G401.6 (cell line): ENCODE measurements around the gene DEFB131B.
"Not testable (repeated sequence)": the region's sequence is repeated elsewhere in the genome, so short reads cannot be mapped to it uniquely, and the experiment has no call there.

Experiments
- FAIRE-seq: peaks from 2 replicates; lab custom pipeline; 2012; peaks lifted over from hg19 to GRCh38; lab: Jason Lieb, UNC

Gene DEFB131B

GRCh38 chr11:71878059-71878458, at the start of gene DEFB131B:
DEFB131B (plus strand) TSS chr11:71878453; CDS start chr11:71878453, 0 bp downstream.
- FAIRE-seq, result not testable (repeated sequence)

- FAIRE-seq, result not testable (repeated sequence)
These were observed 49.0 kb upstream of the DEFB131B start for GRCh38 chr11:71829247-71829646.

GRCh38 chr11:71829686-71830085, 48.6 kb upstream of the DEFB131B start:
- not testable (repeated sequence) for FAIRE-seq

GRCh38 chr11:71832811-71833210, 45.4 kb upstream of the DEFB131B start, which contains the start of gene DEFB108B:
DEFB108B (plus strand) TSS chr11:71833200; CDS start chr11:71833200, 0 bp downstream.
- FAIRE-seq, result not testable (repeated sequence)

- FAIRE-seq, result not testable (repeated sequence)
These were observed 35.5 kb upstream of the DEFB131B start for GRCh38 chr11:71842720-71843119.

- not testable (repeated sequence) for FAIRE-seq
These were observed 34.9 kb upstream of the DEFB131B start for GRCh38 chr11:71843355-71843754.

GRCh38 chr11:71843858-71844257, 34.4 kb upstream of the DEFB131B start:
- no peak for FAIRE-seq

GRCh38 chr11:71853895-71854294, 24.4 kb upstream of the DEFB131B start:
- not testable (repeated sequence) for FAIRE-seq

GRCh38 chr11:71855880-71856279, 22.4 kb upstream of the DEFB131B start:
- FAIRE-seq, result not testable (repeated sequence)

GRCh38 chr11:71860835-71861234, 17.4 kb upstream of the DEFB131B start:
- not testable (repeated sequence) for FAIRE-seq

- not testable (repeated sequence) for FAIRE-seq
These were observed 14.2 kb upstream of the DEFB131B start for GRCh38 chr11:71863978-71864627.

- FAIRE-seq, result not testable (repeated sequence)
These were observed 11.0 kb upstream of the DEFB131B start for GRCh38 chr11:71867209-71867608.

GRCh38 chr11:71869931-71870330, 8.3 kb upstream of the DEFB131B start:
- FAIRE-seq, result not testable (repeated sequence)

- not testable (repeated sequence) for FAIRE-seq
These were observed 7.6 kb upstream of the DEFB131B start for GRCh38 chr11:71870661-71871060.

GRCh38 chr11:71876262-71876661, 2.0 kb upstream of the DEFB131B start:
- FAIRE-seq, result not testable (repeated sequence)

- FAIRE-seq, result not testable (repeated sequence)
These were observed 7.6 kb downstream of the DEFB131B start for GRCh38 chr11:71885806-71886205.

GRCh38 chr11:71888335-71889010, 10.2 kb downstream of the DEFB131B start:
- not testable (repeated sequence) for FAIRE-seq

GRCh38 chr11:71889181-71889872, 11.1 kb downstream of the DEFB131B start:
- not testable (repeated sequence) for FAIRE-seq

- FAIRE-seq, result no peak
These were observed 17.7 kb downstream of the DEFB131B start for GRCh38 chr11:71895961-71896360.

GRCh38 chr11:71901137-71901536, 22.9 kb downstream of the DEFB131B start:
- not testable (repeated sequence) for FAIRE-seq

- no peak for FAIRE-seq
These were observed 30.0 kb downstream of the DEFB131B start for GRCh38 chr11:71908218-71908617.

GRCh38 chr11:71910775-71911174, 32.5 kb downstream of the DEFB131B start:
- FAIRE-seq, result not testable (repeated sequence)
